Ramos (cell line): ENCODE results near the gene PAPPA.

Source experiments
- in situ Hi-C: fragments of 300-500 bp; cut with MboI; formaldehyde crosslinking; loops from one replicate; pipeline ENCODE4 v1.14.3; 2022; ENCODE audit warnings: low sequenced_read_pairs; ENCODE audit not compliant: unreplicated experiment

Gene PAPPA

DNA sequence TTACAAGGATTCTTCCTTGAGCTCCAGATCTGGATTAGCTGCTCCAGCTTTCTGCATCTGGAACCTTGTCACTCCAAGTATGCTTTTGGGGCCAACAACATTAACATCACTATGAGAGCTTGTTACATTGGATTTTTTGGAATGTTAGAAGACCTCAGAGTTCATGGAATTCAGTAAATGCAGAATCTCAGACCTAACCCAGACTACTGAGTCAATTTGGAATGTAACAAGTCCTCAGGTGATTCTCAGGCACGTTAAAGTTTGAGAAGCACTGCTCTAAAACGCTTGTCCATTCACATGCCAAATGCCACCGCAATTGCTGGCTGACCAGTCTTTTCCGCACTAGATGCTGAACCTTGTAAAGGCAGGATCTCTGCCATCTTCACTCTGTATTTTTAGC, 282.1 kb downstream of the PAPPA start:
- in situ Hi-C loops: no loop called here

DNA sequence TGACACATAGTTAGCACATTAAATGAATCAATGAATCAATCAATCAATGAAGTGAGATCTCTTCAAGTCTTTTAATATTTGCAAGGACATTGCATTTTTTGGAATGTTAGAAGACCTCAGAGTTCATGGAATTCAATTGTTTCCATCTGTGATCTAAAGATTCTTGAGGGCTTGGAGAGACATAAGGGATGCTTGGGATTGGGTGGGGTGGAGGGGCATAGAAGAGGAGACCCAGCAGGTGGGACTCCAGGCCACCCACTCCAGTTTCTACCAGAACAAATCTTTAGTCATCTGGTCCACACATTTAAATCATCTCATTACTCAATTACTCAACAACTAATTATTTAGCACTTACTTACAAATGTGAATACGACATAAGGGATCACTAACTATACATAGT, 282.5 kb downstream of the PAPPA start:
- in situ Hi-C loops: no loop called here

GRCh38 chr9:116437411-116438370, 284.1 kb downstream of the PAPPA start:
- in situ Hi-C loops: no loop called here

DNA sequence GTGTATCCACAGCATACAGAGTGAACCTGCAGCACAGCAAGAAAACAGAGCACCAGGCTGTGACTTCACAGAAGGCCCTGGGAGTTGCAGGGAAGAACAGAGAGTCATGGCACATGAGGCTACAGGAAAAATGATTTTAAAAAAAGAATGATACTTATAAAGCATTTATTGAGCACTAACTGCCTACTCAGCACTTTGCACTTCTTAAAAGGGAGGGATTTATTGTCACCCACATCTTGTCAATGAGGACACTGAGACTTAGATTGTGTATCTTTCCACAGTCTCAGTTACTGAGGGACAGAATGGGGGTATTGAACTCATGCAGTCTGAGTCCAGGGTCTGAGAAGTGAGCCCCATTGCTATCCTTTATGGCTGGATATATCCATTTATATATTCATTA, 288.9 kb downstream of the PAPPA start:
- in situ Hi-C loops: no loop called here

DNA sequence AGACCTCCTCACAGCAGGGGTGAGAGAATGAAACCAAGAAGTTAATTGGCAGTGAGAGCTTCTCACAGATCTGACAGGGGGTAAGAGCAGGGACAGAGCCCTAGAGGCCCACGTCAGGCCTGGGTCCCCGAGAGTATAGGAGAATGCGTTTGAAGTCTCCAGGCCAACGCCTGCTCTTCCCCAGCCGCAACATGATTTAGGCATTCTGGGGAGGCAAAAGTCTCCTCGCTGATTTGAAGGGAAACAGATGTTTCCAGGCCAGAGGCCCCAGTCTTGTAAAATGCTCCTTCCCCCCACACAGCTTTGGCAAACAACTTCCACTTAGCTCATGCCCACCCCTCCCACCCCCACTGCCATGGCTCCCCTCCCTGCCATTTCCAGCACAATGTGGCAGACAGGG, 294.3 kb downstream of the PAPPA start:
- in situ Hi-C loops: no loop called here

DNA sequence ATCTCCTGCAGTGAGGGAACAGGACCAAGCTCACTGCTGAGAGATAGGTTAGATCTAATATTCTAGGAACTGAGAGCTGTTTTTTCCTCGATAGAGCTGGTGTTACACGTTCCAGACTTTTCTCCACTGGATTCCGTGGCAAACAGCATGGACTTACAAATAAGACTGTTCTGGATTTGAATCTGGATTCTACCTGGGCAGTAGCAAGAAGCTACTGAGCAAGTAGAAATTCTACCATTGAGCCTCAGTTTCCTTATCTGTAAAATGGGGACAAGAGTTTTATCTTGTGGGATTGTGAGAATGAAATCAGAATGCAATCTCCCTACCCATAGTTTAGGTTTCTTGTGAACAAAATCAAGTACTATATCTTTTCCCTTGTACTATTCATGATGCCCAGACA, 294.8 kb downstream of the PAPPA start:
- in situ Hi-C loops: no loop called here

- in situ Hi-C loops: no loop called here
Observed at GRCh38 chr9:116449949-116450348, 296.4 kb downstream of the PAPPA start.

GRCh38 chr9:116450378-116451139, 297.0 kb downstream of the PAPPA start:
- in situ Hi-C loops: no loop called here

GRCh38 chr9:116451500-116452115, 298.0 kb downstream of the PAPPA start:
- in situ Hi-C loops: no loop called here
